Brain pericyte (primary cell): ENCODE data around the gene GIT1.

Experiments used
- DNase-seq: peaks from one replicate; pipeline ENCODE4 v3.0.0-alpha.2; 2012; ENCODE audit warnings: low read depth, low spot score

The GIT1 gene

GRCh38 chr17:29616300-29617048, 27.0 kb upstream of the GIT1 start:
- DNase-seq: no peak

DNA sequence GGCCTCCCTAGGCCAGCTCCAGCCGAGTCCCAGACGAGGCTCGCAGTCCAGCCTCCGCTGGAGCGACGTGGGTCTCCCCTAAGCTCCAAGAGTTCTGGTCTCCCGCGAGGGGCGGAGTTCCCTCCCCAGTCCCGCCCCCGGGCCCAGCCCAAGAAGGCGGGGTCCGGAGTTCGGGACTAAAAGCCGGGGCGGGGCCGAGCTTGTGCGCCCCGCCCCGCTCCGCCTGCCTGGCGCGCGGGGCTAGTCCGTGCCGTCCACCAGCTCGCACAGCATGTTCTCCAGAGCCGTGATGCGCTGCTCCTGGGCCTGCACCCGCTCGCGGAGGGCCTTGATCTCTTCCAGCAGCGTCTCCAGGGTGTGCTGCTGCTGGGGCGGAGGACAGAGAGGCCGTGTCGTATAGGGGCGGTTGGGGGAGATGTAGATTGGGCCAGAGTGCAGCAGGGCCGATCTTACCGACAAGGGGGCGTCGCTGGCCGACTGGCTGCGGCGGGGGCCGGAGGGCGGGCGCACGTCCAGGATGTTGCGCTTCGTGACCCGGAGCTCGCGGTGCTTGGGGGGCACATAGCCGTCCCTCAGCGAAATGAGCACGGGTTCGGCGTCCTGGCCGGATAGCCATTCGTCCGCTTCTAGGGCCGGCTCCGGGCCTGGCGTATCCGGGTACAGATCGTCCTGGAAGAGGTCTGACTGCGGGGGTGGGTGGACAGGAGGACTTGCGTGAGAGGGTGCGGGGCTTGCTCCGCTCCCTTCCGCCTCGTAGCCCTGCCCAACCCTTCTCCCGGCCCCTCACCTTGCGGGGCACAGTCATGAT, 26.2 kb upstream of the GIT1 start:
- peak; percentile 58 for DNase-seq

GRCh38 chr17:29615048-29615385, 25.6 kb upstream of the GIT1 start:
- DNase-seq: no peak

DNA sequence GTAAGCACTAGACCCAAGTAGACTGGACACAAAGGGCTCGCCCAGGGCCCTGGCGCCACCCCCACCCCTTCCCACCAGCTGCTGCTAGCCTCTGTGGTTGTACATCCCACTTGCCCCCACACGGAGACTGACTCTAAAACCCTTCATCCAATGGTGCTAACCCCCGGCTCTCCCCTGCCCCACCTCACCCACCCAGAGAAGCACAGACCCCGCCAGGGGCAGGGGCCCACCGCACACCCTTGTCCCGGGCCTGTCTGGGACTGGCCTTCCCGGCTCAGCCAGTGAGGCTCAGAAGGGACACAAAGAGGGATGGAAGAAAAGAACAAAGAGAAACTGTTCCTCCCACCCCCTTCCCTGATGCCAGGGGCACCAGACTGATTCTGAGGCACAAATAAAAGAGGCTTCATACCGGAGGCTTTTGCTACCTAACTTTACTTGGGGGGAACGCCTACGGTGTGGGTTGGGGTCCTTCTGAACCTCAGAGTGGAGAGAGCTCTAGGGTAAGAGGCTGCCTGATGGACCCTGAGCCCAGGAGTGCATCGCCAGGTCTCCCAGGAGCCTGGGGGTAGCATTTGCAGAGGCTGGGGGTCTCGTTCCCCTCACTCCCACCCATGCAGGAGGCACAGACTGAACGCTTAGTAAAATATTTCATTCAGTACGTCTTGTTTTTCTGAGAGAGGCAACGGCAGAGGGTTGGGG, 25.1 kb upstream of the GIT1 start:
- no peak for DNase-seq

DNA sequence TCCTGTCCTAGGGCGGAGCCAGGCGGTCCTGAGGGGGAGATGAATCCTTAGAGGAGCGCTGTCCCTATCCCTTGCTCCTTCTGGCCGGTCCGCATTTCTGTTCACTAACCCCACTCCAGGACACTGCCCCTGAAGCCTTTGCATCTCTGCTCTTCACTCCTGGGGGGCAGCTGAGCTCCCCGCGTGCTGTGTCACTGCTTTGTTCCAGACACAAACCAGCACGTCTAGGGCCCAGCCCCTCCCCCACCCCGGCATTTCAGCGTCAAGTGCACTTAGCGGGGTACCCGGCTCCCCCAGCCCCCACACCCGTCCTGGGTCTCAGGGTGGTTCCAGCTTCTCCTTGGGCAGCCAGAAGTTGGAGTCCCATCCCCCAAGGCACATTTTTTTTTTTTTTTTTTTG, 24.4 kb upstream of the GIT1 start:
- no peak for DNase-seq

GRCh38 chr17:29613352-29613837, 23.9 kb upstream of the GIT1 start:
- DNase-seq: peak; percentile 49

GRCh38 chr17:29612404-29613280, 23.2 kb upstream of the GIT1 start:
- no peak for DNase-seq

- DNase-seq: no peak
Observed at GRCh38 chr17:29612094-29612403, 22.6 kb upstream of the GIT1 start.

DNA sequence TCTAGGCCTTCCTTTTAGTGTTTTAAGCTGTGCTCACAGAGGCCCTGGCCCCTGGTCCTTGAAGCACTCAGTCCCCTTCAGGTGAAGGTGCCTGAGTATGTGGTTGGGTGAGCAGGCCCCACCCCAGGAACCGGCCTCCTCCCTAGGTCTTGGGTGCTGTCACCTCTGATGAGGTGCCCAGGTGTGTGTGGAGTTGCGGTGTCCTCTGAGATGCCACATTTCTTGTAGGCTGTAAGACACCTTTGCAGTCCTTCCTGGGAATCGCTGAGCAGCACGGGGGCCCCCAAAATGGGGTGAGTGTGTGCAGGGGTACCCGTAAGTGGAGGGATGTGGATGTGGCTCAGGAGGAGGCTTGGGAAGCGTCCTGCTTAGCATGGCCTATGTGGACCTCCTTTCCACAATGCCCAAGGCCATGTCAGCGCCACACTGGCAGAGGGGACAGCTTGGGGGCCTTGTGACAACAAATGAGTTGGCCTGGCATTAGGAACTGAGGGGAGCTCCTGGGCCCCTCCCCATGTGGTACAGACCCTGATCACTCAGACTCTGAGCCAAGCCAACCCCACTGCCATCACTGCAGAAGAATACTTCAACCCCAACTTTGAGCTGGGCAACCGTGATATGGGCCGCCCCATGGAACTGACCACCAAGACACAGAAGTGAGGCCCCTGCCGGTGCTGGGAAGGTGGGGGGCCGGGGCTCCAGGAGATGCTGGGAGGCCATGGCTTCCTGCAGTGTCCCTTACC, 22.1 kb upstream of the GIT1 start:
- no peak for DNase-seq

DNA sequence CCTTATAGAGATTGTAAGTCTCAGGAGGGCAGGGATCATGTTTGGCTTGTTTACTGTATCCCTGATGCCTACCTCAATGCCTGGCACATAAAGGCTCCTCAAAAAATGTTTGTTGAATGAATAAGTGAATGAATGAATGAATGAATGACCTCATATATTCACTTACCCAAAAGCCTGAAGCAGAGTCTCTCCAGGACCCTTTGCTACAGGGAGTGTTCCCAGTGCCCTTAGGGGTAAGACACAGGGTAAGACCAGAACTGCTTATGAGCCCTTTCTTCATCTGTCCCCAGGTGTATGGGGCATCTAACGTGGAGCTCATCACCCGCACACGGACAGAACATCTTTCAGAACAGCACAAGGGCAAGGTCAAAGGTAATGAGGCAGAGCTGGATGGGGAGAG, 20.9 kb upstream of the GIT1 start:
- no peak for DNase-seq

DNA sequence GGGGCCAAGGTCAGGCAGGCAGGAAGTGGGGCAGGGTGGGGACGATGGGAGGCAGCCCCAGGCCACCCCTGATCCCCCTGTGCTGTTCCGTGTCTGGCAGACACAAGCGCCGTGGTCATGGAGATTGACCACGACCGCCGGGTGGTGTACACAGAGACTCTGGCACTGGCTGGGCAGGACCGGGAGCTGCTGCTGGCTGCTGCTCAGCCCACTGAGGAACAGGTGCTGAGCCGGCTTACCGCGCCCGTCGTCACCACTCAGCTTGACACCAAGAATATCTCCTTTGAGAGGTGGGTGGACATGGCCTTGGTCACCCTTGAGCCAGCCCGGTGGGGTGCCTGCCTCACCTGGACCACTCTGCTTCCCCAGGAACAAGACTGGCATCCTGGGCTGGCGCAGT, 19.5 kb upstream of the GIT1 start:
- no peak for DNase-seq

GRCh38 chr17:29607557-29608195, 18.2 kb upstream of the GIT1 start:
- no peak for DNase-seq

- no peak for DNase-seq
Observed at GRCh38 chr17:29603109-29603674, 13.7 kb upstream of the GIT1 start.

DNA sequence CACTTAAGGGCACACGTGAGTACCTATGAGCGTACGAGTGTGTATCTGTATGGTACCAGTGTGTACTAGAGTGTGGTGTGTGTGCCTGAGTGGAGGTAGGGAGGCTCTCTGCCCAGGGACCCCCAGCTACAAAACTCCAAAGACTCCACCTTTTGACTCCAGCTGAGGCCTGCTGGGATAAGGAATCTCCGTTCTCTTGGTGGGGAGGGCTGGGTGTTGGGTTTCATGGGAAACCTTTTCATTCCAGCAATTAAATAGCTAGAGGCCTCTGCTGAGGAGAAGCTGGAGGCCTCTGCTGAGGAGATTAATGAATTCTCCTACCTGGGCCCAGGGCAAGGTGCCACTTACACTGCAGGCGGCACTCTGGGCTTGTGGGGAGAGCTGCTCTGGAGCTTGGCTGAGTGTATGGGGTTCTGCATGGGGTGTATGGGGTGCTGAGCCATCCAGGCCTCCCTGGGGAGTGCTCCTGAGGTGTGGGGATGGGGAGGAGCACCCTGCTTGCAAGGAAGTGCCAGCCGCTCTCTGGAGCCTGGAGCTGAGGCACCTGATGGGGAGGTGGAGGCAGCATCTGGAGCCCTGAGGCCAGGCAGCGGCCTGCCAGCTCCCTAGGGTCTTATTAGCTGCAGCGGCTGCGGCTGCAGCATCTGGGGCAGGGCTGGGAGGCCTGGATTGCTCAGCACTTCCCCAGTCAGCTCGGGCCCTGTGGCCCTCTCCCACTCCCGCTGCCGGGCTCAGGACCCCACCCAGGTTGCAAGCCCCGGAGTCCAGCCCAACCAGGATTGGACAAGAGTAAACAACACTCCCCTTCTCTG, 8.1 kb upstream of the GIT1 start:
- DNase-seq: no peak

DNA sequence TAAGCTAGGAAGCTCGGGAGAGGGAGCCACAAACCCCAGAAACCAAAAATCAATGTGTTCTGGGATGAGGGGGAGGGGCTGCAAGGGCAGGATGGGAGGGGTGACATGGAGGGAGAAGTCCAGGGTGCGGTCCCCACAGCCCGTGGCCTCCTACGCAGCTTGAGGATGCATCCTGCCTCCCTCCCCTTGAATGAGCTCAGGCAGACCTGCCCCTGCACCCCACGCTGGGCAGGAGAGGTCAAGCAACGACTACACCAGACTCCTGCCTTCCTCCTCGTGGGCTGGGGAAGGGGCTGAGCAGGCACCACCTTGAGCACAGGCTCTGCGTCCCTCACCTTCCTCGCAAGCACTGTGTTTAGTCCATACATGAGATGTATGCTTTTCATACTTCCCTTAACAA, 7.4 kb upstream of the GIT1 start:
- no peak for DNase-seq

DNA sequence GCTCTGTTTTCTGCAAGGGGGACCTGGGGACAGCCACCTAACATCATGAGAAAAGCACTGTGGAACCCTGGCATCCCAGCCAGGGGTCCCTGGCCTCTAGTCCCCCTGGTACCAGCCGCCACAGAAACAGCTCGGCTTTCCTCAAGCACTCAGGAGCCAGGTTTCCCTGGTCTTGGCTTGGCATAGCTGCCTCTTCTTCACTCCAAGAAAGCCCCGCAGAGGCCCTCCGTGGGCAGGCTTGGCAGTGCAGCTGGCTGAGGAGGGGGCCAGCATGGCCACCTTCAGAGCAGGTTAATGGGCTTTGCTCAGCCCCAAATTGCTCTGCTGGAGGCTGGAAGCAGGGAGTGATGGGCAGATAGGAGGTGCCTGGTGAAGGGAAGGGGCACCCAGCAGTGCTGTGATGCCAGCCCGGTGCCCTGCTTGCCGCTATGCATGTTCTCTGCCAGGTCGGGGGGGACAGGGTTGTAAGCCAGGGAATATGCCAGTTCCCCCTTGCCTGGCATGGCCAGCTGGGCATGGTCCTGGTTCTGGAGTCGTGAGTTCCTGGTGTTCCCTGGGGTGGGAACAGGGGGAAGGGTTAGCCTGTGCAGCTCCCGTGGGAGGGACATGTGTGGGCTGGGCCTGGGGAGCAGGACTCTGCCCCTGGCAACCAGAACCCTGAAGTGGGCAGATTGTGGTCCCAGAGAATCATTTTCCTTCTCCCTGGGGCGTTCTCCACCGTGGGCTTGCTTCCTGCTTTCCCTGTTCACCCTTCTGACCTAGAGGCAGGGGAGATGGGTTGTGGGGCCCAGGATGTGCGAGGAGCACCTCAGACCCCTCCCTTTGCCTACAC, 6.7 kb upstream of the GIT1 start:
- no peak for DNase-seq

DNA sequence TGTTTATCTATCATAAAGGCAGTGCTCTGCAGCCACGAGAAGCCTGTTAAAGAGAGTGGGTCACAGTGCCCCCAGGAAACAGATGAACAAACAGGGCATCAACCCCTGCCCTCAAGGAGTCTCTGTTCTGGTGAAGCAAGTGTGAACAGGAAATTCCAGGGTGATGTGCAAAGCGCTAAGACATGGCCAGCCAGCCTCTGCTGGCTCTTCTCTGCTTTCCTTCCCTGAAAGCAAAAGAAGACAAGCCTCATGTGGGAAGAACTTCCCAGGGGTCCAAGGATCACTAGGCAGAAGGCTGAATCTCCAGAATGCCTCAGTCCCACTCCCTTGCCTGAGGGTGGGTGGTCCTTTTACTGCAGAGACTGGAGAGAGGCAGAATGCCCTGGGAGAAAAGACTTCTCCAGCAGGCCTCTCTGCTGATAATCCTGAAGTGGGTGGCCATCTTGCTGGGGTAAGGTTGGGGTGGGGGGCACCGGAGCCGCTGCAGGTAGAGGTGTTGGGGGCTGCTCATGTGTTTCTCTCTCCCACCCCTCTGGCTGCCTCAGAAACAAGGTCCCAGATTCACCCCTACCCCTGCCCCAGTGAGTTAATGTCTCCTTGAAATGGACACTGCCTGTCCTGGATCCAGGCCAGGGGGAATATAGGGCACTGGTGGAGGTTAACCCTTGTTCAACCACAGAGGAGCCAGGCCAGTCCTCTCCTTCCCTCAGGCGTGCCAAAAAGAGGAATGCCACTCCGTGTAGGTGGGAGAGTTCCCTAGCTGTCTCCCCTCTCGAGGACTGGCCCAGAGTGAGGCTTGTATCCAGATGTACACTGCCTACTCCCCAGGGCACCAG, 5.9 kb upstream of the GIT1 start:
- DNase-seq: no peak
